NCI-H146 treated with DMSO at 0.1 percent for 48 hours (cell line): ENCODE measurements around the gene SAMHD1.
"Not testable (repeated sequence)": the region's sequence is repeated elsewhere in the genome, so short reads cannot be mapped to it uniquely, and the experiment has no call there.

ENCODE experiments used
- DNase-seq: peaks from one replicate; lab custom pipeline; 2025; ENCODE audit not compliant: unreplicated experiment; lab: John Stamatoyannopoulos, UW

SAMHD1 gene

GRCh38 chr20:36856691-36857635, 94.5 kb downstream of the SAMHD1 start:
- DNase-seq: no peak

GRCh38 chr20:36856195-36856594, 95.3 kb downstream of the SAMHD1 start:
- DNase-seq: no peak

GRCh38 chr20:36855241-36855657, 96.3 kb downstream of the SAMHD1 start:
- DNase-seq: peak; percentile 77

DNA sequence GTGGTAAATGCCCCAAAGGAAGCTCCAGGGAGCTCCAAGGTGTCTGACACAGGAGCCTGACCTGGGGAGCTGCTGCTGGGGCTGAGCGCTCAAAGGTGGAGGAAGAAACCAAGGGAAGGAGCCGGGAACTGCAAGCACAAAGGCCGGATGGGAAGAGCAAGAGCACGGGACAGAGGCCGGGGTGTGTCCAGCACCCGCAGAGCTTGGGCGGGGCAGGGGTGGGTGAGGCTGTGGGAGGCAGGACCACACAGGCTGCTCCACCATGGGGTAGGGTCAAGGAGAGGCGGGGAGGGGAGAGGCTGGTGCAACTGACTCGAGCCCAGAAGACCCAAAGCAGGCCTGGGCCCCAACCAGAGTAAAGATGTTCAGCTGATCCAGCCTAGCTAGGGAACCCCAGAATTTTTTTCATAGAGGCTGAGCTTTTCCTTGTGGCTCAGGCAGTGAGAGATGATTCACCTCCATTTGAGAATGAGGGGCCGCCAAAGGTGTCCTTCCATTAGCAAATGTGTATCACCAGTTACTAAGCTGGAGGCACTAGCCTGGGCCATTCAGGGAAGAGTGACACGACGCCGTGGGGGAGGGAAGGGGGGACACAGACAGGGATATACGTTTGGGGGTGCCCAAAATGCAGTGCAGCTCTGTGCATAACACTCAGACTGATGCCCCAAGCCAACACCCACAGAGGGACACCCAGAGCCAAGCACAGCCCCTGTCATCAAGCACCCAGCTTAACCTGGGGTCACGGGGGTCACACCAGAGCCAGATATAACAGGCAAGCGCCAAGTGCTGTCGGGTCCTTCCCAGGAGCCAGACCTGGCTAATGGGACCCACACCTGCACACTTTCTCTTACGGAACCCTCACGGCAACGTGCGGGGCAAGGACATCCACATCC, 96.9 kb downstream of the SAMHD1 start:
- no peak for DNase-seq

- DNase-seq: no peak
These were observed 99.3 kb downstream of the SAMHD1 start for GRCh38 chr20:36852187-36852586.

DNA sequence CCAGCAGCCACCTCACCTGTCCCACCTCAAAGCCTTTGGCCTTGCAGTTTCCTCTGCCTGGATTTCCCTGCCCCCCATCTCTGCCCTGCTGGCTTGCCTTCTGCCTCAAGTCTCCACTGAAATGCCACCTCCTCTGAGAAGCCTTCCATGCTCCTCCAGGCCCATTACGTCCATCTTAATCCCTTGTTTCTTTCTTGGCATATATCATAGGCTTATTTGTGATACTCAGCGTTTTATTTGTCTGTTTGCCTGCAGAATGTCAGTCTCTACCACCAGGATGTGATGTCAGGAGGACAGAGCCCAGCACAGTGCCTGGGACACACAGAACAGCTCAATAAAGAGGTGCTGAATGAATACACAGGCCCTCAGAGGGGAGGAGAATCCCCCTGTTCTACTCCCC, 100.0 kb downstream of the SAMHD1 start:
- no peak for DNase-seq

GRCh38 chr20:36850759-36851158, 100.7 kb downstream of the SAMHD1 start:
- DNase-seq: no peak

DNA sequence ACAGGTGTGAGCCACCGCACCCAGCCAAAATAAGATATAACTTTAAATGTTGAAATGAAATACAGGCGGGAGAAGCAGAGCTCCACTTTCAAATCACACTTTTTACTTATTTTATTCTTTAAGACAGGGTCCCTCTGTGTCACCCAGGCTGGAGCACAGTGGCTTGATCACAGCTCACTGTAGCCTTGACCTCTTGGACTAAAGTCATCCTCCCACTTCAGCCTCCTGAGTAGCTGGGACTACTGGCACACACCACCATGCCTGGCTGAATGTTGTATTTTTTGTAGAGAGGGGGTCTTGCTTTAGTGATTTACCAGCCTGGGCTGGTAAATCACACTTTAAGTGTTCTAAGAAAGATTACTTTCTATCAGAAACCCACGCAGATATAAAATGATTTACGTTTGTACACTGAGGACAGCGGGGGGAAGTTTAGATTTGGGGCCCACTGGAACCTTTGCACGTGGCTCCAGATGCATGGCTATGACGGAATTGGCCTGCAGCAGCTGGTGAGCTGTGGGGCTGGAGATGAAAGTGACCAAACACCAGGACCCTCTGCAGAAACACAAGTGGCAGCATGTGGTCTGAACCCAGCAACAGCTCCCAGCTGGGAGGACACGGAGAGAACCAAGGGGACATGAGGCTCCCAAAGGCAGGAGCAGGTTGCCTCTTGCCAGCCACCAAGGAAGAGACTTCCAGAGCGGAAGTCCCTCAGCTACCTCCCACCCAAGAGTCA, 102.0 kb downstream of the SAMHD1 start:
- no peak for DNase-seq

DNA sequence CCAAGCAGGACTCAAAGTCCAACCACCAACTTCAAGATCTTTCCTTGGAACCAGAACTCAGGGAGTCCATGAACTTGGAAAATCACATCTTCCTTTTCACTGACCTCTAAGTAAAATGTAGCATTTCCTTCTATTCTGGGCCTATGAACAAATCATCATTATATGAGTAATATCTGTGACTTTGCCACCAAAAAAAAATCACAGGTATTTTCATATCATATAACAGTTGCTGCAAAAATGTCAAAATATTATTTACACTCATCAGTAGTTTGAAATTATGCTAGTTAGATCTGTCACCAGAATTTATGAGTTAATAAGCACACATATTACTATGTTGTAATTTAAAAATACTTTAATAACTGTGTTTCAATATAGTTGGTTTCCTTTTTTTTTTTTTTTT, 102.8 kb downstream of the SAMHD1 start:
- no peak for DNase-seq

GRCh38 chr20:36848078-36848660, 103.3 kb downstream of the SAMHD1 start:
- no peak for DNase-seq

GRCh38 chr20:36847710-36848040, 103.8 kb downstream of the SAMHD1 start:
- no peak for DNase-seq

DNA sequence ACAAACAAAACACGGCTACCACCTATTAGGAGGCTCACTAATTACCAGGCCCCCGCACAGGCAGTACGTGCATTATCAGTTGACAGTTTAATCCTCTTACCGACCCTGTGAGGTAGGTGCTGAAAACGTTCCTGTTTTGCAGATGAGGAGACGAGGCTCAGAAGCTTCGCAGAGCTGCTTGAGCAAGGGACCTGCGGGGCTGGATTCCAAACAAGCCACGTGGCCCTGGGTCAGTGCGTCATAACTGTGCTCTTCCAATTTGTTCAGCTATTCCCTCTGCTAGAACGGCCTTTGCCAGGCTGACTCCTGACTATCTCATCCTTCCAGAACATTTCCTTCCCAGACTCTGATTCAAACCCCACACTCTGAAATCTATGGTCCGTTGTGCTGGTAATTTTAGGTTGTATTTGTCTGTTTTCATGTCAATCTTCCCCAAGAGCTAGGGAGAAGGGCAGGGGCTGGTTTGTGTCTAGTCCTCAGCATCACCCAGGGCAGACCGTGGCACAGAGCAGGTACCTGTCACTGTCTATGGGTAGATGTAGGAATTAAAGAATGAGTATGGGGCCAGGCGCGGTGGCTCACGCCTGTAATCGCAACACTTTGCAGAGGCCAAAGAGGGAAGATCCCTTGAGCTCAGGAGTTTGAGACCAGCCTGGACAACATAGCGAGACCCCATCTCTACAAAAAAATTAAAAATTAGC, 104.3 kb downstream of the SAMHD1 start:
- DNase-seq: peak; percentile 48

GRCh38 chr20:36845288-36845971, 106.1 kb downstream of the SAMHD1 start:
- peak; percentile 81 for DNase-seq

GRCh38 chr20:36841030-36841429, 110.5 kb downstream of the SAMHD1 start:
- not testable (repeated sequence) for DNase-seq
